ENCODE measurements around the gene TSC2. TPM values are rescaled to one million over a fixed set of nuclear protein-coding genes. Genes with fewer than 3 reads are reported as not detected.
"Not testable (repeated sequence)": the region's sequence is repeated elsewhere in the genome, so short reads cannot be mapped to it uniquely, and the experiment has no call there.

TSC2 gene
- total RNA-seq, 1 donor from 2014 or later = 49.5 TPM

DNA sequence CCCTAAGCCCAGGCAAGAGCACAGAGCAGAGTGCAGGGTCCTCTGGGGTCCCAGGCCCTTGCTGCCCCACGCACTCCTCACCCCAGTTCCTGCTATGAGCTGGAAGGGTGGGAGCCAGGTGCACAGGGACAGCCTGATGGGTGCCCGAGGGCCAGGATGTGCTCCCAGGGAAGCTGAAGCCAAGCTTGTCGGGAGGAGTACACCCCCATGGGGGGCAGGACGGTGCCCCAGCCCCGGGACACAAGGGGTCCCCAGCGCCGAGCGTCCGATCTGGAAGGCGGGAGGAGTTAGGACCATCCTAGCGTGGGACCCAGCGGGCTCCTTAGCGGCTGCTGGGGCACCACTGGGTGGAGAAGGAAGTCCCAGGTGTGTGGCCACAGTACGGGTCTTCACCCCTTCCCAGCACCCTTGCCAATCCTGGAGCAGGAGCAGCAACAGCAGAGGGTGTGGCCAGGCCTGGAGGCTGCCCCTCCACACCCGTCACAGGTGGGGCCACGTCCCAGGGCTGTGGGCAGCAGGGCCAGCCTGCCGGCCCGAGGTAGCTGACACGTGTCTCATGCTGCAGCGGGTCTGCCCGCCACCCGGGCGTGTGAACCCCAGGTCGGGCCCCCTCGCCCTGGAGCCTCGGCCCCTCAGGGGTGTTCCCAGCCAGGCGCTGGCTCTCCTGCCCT lies 76.1 kb downstream of the TSC2 start:
- peak; percentile 4 for ATAC-seq

DNA sequence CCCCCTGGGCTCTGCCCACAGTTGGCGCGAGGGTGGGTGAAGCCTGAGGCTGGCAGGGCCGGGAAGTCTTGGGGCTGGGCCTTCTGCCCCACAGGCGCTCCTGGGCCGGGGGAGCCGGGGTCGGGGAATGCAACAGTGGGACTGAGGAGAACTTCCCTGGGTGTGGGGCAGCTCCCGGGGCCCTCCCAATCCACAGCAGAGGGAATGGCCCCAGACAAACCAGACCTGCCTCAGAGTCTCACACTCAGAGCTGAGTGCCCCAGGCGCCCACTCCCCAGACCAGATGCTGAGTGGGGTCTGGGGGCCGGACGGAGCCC lies 76.5 kb downstream of the TSC2 start:
- ATAC-seq = not testable (repeated sequence)

DNA sequence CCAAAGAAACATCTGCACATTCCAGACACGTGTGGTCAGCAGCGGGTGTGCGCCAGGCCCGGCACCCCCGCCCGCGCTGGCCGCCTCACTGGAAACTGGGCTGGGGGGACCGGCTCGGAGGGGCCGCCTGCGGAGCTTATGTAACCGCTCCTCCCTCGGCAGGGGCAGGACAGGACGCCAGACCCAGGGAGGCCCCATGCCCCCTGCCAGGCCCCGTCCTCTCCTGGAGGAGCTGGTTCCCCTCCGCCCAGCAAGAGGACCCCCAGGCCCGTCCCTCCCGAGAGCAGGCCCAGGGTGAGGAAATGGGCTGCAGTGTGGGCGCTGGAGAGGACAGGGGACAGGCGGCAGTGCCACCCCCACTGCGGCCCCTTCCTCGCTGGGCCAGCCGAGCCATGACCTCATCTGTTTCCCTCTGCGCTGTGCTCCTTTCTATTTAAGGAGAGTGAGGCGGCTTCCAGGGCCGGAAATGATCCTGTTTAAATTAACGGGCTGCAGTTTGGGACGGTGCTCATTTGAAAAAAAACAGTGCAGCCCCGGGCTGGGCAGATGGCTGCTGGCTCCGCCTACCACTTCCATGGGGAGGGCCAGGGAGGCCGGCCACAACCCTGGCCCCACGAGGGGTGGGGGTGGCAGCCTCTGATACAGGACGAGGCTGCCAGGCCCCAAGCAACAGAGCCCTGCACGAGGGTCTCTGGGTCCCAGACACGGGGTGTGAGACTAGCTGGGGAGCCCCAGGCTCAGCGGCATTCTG lies 77.1 kb downstream of the TSC2 start:
- not testable (repeated sequence) for ATAC-seq

DNA sequence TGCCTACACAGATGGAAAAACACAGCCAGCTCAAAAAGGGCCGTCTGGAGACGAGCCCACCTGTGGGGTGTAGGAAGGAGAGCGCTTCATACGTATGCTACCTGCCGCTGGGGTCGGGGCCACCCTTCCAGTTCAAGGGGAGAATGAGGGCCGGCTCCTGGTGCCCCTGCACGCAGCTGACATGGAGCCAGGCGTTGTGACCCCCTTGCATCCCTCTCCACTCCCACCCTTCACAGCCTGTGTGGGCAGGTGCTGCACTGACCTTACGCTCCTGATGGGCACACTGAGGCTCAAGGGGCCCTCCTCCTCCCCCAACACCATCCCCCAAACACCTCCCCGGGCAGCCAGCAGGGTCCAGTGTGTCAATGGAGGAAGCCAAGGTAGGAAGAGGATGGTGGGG lies 77.8 kb downstream of the TSC2 start:
- not testable (repeated sequence) for ATAC-seq

DNA sequence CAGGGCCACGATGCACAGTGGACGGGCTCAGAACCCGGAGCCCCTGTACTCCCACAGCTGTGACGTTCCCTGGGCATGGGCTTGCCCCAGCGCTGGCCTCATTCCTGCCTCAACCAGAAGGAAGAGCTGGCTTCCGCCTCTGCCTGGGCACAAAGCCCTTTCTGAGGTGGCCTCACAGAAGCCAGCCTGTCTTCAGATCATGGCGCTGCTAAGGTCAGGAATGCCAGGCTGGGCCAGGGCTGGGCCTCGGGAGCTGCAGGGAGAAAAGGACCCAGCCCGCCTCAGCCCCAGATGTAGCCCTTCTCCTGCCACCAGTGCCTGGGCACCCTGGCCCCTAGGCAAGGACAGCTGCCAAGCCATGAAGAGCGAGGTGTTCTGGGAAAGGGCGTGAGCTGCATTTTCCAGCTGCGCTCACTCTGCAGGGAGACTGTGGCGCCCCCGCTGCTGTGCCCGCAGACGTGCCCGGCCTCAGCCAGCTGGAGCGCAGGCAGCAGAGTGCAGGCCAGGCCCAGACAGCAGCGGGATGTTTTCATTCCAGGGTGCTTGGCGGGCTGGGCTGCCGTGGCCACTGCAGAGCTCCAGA lies 78.5 kb downstream of the TSC2 start:
- ATAC-seq = peak; percentile 3

DNA sequence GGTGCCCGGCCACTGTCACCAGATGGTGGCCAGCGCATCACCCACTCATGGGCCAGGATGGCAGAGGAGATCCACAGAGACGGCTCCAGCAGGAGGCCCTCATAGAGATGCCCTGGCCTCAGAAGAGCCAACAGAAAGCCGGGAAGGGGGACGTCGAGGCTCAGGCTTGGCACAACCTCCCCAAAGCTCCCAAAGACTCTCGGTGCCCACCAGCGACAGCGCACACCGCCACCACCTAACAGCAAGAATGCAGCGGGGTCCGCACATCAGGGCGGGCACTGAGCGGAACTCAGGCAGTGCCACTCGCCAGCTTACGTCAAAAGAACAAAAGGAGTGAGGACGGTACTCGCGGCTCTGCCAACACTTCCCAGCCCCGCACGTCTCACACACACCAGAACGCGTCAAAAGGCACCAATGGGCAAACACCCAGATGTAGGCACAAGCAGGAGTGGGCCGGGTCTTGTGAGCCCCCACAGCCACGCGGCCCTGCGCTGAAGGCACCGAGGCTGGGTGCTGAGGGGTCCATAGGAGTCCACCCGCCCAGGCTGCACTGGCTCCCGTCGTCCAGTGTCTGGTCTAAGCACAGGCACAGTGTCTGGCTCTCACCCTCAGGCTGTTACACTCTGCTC lies 79.3 kb downstream of the TSC2 start:
- peak; percentile 21 for ATAC-seq

DNA sequence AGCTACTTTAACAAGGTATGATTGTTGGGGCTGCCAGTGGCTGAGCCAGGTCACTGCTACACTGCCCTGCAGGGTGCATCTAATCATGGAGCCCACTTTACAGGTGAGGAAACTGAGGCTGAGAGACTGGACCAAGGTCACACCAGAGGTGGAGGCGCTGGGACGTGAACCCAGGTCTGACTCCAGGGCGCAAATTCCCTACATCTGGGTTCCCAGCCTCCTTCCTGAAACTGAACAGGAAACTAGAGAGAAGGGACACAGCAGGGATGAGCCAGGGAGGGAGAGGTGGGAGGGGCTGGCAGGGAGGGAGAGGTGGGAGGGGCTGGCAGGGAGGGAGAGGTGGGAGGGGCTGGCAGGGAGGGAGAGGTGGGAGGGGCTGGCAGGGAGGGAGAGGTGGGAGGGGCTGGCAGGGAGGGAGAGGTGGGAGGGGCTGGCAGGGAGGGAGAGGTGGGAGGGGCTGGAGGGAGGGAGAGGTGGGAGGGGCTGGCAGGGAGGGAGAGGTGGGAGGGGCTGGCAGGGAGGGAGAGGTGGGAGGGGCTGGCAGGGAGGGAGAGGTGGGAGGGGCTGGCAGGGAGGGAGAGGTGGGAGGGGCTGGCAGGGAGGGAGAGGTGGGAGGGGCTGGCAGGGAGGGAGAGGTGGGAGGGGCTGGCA lies 80.0 kb downstream of the TSC2 start:
- ATAC-seq = peak; percentile 51

DNA sequence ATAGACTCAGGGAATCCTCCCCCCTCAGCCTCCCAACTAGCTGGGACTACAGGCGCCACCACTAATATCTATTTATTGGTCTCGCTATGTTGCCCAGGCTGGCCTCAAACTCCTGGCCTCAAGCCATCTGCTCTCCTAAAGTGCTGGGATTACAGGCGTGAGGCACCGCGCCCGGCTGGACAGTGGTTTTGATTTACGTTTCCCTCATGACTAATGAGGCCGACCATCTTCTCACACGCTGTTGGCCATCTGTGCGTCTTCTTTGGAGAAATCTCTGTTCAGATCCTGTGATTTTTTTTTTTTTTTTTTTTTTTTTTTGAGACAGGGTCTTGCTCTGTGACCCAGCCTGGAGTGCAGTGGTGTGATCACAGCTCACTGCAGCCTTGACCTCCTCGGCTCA lies 81.5 kb downstream of the TSC2 start:
- ATAC-seq = not testable (repeated sequence)

DNA sequence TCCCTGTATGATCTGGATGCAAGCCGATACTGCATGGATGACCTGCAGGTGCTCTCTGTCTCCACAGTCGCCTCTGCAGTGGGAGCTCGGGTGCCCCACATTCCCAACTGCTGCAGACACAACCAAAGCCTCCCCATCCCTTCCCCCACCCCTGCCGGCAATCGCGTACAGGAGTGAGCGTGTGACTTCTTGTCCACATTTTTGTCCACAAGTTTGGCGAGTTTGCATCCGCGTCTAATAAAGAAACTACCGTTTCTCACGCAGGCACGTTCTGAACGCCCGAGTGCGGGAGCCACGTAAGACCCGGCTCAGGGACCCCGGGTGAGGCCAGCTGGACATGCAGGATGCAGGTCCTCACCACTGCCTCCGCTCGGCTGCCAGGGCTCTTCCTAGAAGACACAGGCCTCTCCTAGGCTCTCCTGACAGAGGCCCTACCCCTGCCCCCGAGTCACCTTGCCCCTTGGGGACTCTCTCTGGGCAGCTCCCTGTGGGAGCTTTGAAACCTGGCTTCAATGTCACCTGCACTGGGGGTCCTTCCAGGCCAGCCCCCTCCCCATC lies 82.2 kb downstream of the TSC2 start:
- ATAC-seq = peak; percentile 4

DNA sequence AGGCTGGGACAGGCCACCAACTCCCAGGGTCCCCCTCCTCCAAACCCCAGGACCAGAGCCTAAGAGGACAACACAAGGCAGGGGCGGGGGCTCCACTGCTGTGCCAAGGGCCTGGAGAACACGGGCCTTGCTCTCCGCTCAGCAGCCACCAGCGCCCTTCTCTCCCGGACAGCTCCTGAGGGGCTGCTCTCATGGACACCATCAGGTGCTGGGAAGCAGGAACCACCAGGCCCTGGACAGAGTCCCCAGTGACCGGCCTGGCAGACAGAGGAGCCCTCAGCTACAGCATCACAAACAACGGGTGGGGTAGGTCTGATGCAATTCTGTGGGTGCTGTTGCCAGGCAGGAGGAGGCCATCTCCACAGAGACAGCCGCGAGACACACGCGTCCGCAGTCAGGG lies 86.0 kb downstream of the TSC2 start:
- not testable (repeated sequence) for ATAC-seq

DNA sequence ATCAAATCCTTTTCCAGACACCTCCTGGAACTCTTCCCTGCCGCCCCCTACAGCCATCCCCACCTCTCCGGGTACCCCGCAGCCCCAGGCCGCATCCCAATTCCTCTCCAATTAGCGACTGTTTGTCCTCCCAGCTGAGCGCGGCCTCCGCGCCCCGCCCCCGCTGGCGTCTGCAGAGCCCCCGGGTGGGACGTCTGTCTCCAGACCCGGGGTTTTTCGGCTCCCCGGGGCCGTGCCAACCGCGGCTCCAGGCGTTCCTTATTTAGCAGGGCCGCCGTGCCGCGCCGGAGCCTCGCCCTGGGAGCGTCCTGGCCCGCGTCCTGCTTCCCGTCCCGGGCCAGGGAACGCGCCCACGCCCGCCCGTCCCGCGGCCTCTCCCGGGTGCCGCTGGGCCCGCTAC lies 87.3 kb downstream of the TSC2 start:
- ATAC-seq = not testable (repeated sequence)

DNA sequence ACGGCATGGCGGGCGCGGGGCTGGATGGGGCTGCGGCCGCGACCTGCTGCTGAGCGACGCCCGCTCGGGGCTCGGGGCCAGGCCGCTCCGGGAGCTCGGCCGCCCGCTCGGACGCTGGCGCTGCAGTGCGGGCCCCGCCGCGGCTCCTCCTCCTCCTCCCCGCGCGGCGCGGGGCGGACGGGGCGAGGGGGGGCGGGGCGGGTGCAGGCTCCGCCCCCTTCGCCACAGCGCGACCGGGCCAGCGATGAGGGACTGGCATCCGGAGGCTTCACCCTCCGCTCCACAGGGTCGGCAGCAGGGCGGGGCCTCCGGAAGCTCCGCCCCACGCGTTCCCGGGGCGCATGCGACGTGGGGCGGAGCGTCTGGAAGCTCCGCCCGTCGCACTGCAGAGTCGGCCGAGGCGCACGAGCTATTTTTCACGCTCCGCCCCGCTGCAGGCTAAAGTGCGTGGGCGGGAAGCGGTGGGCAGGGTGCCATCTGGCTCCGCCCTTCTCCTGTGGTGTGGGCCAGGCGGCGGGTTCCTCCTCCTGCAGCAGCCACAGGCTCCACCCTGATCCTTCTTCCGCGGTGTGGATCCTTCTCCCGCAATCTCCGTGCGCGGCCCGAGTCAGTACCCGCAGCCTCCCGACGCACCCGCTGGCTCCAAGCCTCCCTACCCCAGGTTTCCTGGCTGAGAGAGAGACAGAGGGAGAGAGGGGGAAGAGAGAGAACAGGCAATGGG lies 88.1 kb downstream of the TSC2 start, which contains the start of gene PKD1:
Gene PKD1, minus strand, starts transcription at position 129 of the 721 bp plus-strand sequence. CDS start 209 bp downstream, outside the sequence.
- peak; percentile 84 for ATAC-seq

Other genes starting within 250 kb of the TSC2 start
- 16.9 TPM for gene HAGH, start 221.2 kb upstream of the TSC2 start, total RNA-seq
- gene FAHD1, start 220.8 kb upstream of the TSC2 start, total RNA-seq = 28.1 TPM
- not detected for gene MEIOB, start 175.8 kb upstream of the TSC2 start, total RNA-seq
- 1.4 TPM for gene HS3ST6, start 129.6 kb upstream of the TSC2 start, total RNA-seq
- 44.0 TPM for gene MSRB1, start 104.8 kb upstream of the TSC2 start, total RNA-seq
- 0.12 TPM for gene RPL3L, start 93.3 kb upstream of the TSC2 start, total RNA-seq
- 115 TPM for gene NDUFB10, start 88.4 kb upstream of the TSC2 start, total RNA-seq
- gene RPS2, start 83.2 kb upstream of the TSC2 start, total RNA-seq = 3,204 TPM
- not detected for gene RNF151, start 81.1 kb upstream of the TSC2 start, total RNA-seq
- gene TBL3, start 75.9 kb upstream of the TSC2 start, total RNA-seq = 31.5 TPM
- gene NOXO1, start 66.5 kb upstream of the TSC2 start, total RNA-seq = 4.6 TPM
- 17.0 TPM for gene GFER, start 63.8 kb upstream of the TSC2 start, total RNA-seq
- 0.16 TPM for gene SYNGR3, start 58.0 kb upstream of the TSC2 start, total RNA-seq
- 41.0 TPM for gene ZNF598, start 38.2 kb upstream of the TSC2 start, total RNA-seq
- gene NPW, start 28.2 kb upstream of the TSC2 start, total RNA-seq = 0.80 TPM
- 21.6 TPM for gene NHERF2, start 21.1 kb upstream of the TSC2 start, total RNA-seq
- gene NTHL1, start 151 bp upstream of the TSC2 start, total RNA-seq = 15.8 TPM
- 34.8 TPM for gene PKD1, start 87.9 kb downstream of the TSC2 start, total RNA-seq
- 6.0 TPM for gene RAB26, start 100.6 kb downstream of the TSC2 start, total RNA-seq
- 96.6 TPM for gene TRAF7, start 107.8 kb downstream of the TSC2 start, total RNA-seq
- 0.08 TPM for gene CASKIN1, start 148.6 kb downstream of the TSC2 start, total RNA-seq
- 28.5 TPM for gene MLST8, start 157.5 kb downstream of the TSC2 start, total RNA-seq
- gene BRICD5, start 162.9 kb downstream of the TSC2 start, total RNA-seq = 0.36 TPM
- 6.6 TPM for gene PGP, start 166.9 kb downstream of the TSC2 start, total RNA-seq
- 10.7 TPM for gene E4F1, start 175.6 kb downstream of the TSC2 start, total RNA-seq
- 0.12 TPM for gene DNASE1L2, start 188.5 kb downstream of the TSC2 start, total RNA-seq
- gene ECI1, start 203.6 kb downstream of the TSC2 start, total RNA-seq = 65.8 TPM
- gene RNPS1, start 220.1 kb downstream of the TSC2 start, total RNA-seq = 104 TPM

All from esophagus mucosa (tissue), 1 donor.